Cardiac muscle cell (in vitro differentiated cells and primary cell): ENCODE results near the gene B3GAT1. TPM values are rescaled to one million over a fixed set of nuclear protein-coding genes. Genes with fewer than 3 reads are reported as not detected.

Experiments
- DNase-seq, 2 donors: peaks; one replicate each; pipeline versions ENCODE4 v3.0.0 to v3.0.0-alpha.2; 2010 to 2017; ENCODE audit warnings: low read depth in 1 of 2, low spot score in 1 of 2
- H3K27ac ChIP-seq: fragments of 200-600 bp; sonication (generic); 2 replicates; pipeline ENCODE4 v1.5.1; 2016
- H3K27me3 ChIP-seq: fragments of 200-600 bp; sonication (generic); 2 replicates; pipeline ENCODE4 v1.6.0; 2016; ENCODE audit warnings: control low read depth
- H3K36me3 ChIP-seq: fragments of 200-600 bp; sonication (generic); 2 replicates; pipeline ENCODE4 v1.5.1; 2016; ENCODE audit warnings: control low read depth
- H3K4me1 ChIP-seq: fragments of 200-600 bp; sonication (generic); 2 replicates; pipeline ENCODE4 v1.8.1; 2017; ENCODE audit warnings: low read depth, mild to moderate bottlenecking, mixed run types
- H3K4me3 ChIP-seq: fragments of 200-600 bp; sonication (generic); 2 replicates; pipeline ENCODE4 v1.5.1; 2016; ENCODE audit warnings: mild to moderate bottlenecking
- H3K9me3 ChIP-seq: fragments of 200-600 bp; sonication (generic); 2 replicates; pipeline ENCODE4 v1.5.1; 2017; ENCODE audit warnings: low read depth, mild to moderate bottlenecking, control low read depth
- CTCF ChIP-seq: IDR thresholded peaks from 2 replicates; pipeline ENCODE4 v1.5.1; 2012; ENCODE audit warnings: low read depth, mild to moderate bottlenecking, low read length
- polyA plus RNA-seq: library from polyadenylated mRNA; unstranded; fragments of >200 nt; fragmentation: Nextera tagmentation; extraction: Ambion mirVana; gene quantifications from 2 replicates; pipeline ENCODE4 v1.2.1, GENCODE V29; 2016
- total RNA-seq: library from RNA; depleted of rRNA; stranded (reverse); fragments of >200 nt; gene quantifications from 2 replicates; pipeline ENCODE4 v1.2.3, GENCODE V29; 2016

The B3GAT1 gene
- total and polyA plus RNA-seq, 2 experiments from 2014 or later: 1.5 TPM; not detected in 1

GRCh38 chr11:134432776-134433175 is 20.7 kb upstream of the B3GAT1 start:
- H3K4me1 ChIP-seq: no peaks in the 10 kb centered on the region
- H3K4me3 ChIP-seq: no peak overlapping the region
- H3K27ac ChIP-seq: no peak overlapping the region
- H3K36me3 ChIP-seq: no peaks in the 10 kb centered on the region
- no peak for DNase-seq
- H3K9me3 ChIP-seq: no peaks in the 10 kb centered on the region
- TF ChIP-seq CTCF: no peak
- H3K27me3 ChIP-seq: no peaks in the 10 kb centered on the region

GRCh38 chr11:134429106-134429505 is 17.1 kb upstream of the B3GAT1 start:
- no peak for TF ChIP-seq CTCF
- no peak overlapping the region for H3K27ac ChIP-seq
- no peaks in the 10 kb centered on the region for H3K27me3 ChIP-seq
- H3K36me3 ChIP-seq: no peaks in the 10 kb centered on the region
- H3K4me1 ChIP-seq: no peaks in the 10 kb centered on the region
- H3K9me3 ChIP-seq: no peaks in the 10 kb centered on the region
- no peak for DNase-seq
- no peak overlapping the region for H3K4me3 ChIP-seq

GRCh38 chr11:134425816-134426536 is 13.9 kb upstream of the B3GAT1 start:
- TF ChIP-seq CTCF: no peak

GRCh38 chr11:134425413-134425812 is 13.4 kb upstream of the B3GAT1 start:
- no peaks in the 10 kb centered on the region for H3K9me3 ChIP-seq
- no peaks in the 10 kb centered on the region for H3K27me3 ChIP-seq
- no peak for DNase-seq
- H3K36me3 ChIP-seq: no peaks in the 10 kb centered on the region
- H3K4me1 ChIP-seq: no peaks in the 10 kb centered on the region
- no peak overlapping the region for H3K4me3 ChIP-seq
- H3K27ac ChIP-seq: no peak overlapping the region
- no peak for TF ChIP-seq CTCF

More at GRCh38 chr11:134425816-134426536, 13.9 kb upstream of the B3GAT1 start:
- DNase-seq: no peak
- Histone ChIP-seq H3K4me1 (no peaks in the 10 kb centered on the region), H3K27me3 (no peaks in the 10 kb centered on the region), H3K36me3 (no peaks in the 10 kb centered on the region), H3K9me3 (no peaks in the 10 kb centered on the region), H3K27ac (no peak overlapping the region), H3K4me3 (no peak overlapping the region)

GRCh38 chr11:134423106-134423505 is 11.1 kb upstream of the B3GAT1 start:
- H3K27me3 ChIP-seq: no peaks in the 10 kb centered on the region
- H3K4me1 ChIP-seq: no peaks in the 10 kb centered on the region
- H3K4me3 ChIP-seq: no peak overlapping the region
- H3K27ac ChIP-seq: no peak overlapping the region
- DNase-seq: no peak
- TF ChIP-seq CTCF: no peak
- H3K9me3 ChIP-seq: no peaks in the 10 kb centered on the region
- no peaks in the 10 kb centered on the region for H3K36me3 ChIP-seq
